Measurements from ENCODE around the gene ZMAT5.

DNA sequence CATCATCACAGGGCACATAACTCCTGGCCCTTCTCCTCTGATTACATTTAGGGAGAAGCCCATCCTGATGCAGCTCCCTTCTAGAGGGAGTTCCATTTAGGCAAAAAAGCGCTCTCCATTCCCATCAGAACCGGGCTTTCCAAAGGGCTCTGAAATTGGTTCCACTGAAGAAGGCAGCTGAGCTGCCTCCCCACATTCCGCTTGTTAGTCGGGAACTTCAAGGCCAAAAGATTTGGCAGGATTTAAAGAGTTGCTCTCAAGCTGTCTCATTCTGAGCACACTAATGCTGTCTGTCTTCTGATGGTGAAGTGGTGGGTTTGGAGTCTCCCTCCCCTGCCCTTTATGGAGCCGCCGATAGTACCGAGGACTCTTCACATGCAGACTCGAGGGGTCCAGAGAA is 73.6 kb downstream of the ZMAT5 start:
- no peak for TF ChIP-seq POLR2A (IDR thresholded peaks at IDR 0.05)
- TF ChIP-seq, protein P1, sequence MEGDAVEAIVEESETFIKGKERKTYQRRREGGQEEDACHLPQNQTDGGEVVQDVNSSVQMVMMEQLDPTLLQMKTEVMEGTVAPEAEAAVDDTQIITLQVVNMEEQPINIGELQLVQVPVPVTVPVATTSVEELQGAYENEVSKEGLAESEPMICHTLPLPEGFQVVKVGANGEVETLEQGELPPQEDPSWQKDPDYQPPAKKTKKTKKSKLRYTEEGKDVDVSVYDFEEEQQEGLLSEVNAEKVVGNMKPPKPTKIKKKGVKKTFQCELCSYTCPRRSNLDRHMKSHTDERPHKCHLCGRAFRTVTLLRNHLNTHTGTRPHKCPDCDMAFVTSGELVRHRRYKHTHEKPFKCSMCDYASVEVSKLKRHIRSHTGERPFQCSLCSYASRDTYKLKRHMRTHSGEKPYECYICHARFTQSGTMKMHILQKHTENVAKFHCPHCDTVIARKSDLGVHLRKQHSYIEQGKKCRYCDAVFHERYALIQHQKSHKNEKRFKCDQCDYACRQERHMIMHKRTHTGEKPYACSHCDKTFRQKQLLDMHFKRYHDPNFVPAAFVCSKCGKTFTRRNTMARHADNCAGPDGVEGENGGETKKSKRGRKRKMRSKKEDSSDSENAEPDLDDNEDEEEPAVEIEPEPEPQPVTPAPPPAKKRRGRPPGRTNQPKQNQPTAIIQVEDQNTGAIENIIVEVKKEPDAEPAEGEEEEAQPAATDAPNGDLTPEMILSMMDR (IDR thresholded peaks at IDR 0.05): no peak
